Thymus (tissue), 11 donors: ENCODE results near the gene CLIC4. TPM values are rescaled to one million over a fixed set of nuclear protein-coding genes. Genes with fewer than 3 reads are reported as not detected.
"Not testable (repeated sequence)": the region's sequence is repeated elsewhere in the genome, so short reads cannot be mapped to it uniquely, and the experiment has no call there.

Source experiments
- DNase-seq, 9 donors: peaks; one replicate each; pipeline ENCODE4 v3.0.0-alpha.2; 2013; ENCODE audit warnings: low spot score in 9 of 9, low read depth in 6 of 9, missing footprints in 1 of 9
- H3K27ac ChIP-seq, 2 donors: one replicate each; pipeline ENCODE4 v1.5.1; 2013; ENCODE audit warnings: control low read depth in 1 of 2, low read depth in 1 of 2, low read length in 1 of 2, mild to moderate bottlenecking in 1 of 2, moderate library complexity in 1 of 2
- H3K27me3 ChIP-seq, 2 donors: one replicate each; pipeline ENCODE4 v1.5.1; 2013; ENCODE audit warnings: low read length in 1 of 2; ENCODE audit not compliant: control insufficient read depth in 2 of 2, insufficient read depth in 1 of 2
- H3K36me3 ChIP-seq, 2 donors: one replicate each; pipeline ENCODE4 v1.5.1; 2013; ENCODE audit warnings: low read length in 1 of 2, mild to moderate bottlenecking in 1 of 2, moderate library complexity in 1 of 2; ENCODE audit not compliant: control insufficient read depth in 2 of 2, insufficient read depth in 2 of 2
- H3K4me1 ChIP-seq, 2 donors: one replicate each; pipeline ENCODE4 v1.5.1; 2013; ENCODE audit warnings: low read length in 2 of 2; ENCODE audit not compliant: control insufficient read depth in 2 of 2, insufficient read depth in 2 of 2
- H3K4me3 ChIP-seq, 2 donors: one replicate each; pipeline ENCODE4 v1.5.1; 2013; ENCODE audit warnings: low read length in 2 of 2, control low read depth in 1 of 2, mild to moderate bottlenecking in 1 of 2
- H3K9me3 ChIP-seq, 2 donors: one replicate each; pipeline ENCODE4 v1.5.1; 2013; ENCODE audit warnings: low read length in 1 of 2, mild to moderate bottlenecking in 1 of 2; ENCODE audit not compliant: control insufficient read depth in 2 of 2, insufficient read depth in 1 of 2
- WGBS: extraction: QIAGEN DNeasy Blood & Tissue Kit; methylation state at CpG from one replicate; pipeline ENCODE4 v1.1.7; 2013; 5-methylcytosine and 5-hydroxymethylcytosine counted together
- polyA plus RNA-seq: library from polyadenylated mRNA; stranded (reverse); fragments of 200-250 nt; gene quantifications from one replicate; pipeline ENCODE4 v1.2.3, GENCODE V29; 2013
- total RNA-seq: library from RNA; stranded (reverse); fragments of 120-200 nt; gene quantifications from one replicate; pipeline ENCODE4 v1.2.4, GENCODE V29; 2013
- donor health status: healthy.

The CLIC4 gene
- total and polyA plus RNA-seq, 2 donors = 29.9 to 96.5 TPM

- Histone ChIP-seq H3K9me3 (no peaks in the 10 kb centered on the region), H3K4me1 (peaks cover 0 to 33% of the 10 kb centered on the region in 2 donors), H3K27me3 (no peaks in the 10 kb centered on the region), H3K4me3 (no peak overlapping the region), H3K27ac (peak overlapping the region in 1 of 2 donors; percentile 45), H3K36me3 (no peaks in the 10 kb centered on the region)
- no peak for DNase-seq
- WGBS = 78% methylated on average over 4 of the region's 4 CpGs
Measured at GRCh38 chr1:24726741-24727140, 18.5 kb upstream of the CLIC4 start.

- Histone ChIP-seq H3K9me3 (no peaks in the 10 kb centered on the region), H3K27ac (peak overlapping the region; percentile 8 to 45), H3K4me1 (peaks cover 0 to 29% of the 10 kb centered on the region in 2 donors), H3K27me3 (no peaks in the 10 kb centered on the region), H3K36me3 (no peaks in the 10 kb centered on the region), H3K4me3 (no peak overlapping the region)
- WGBS = 43% methylated on average over 9 of the region's 9 CpGs
- DNase-seq = peak in 1 of 9 donors; percentile 60
Measured at GRCh38 chr1:24727501-24728216, 17.6 kb upstream of the CLIC4 start.

GRCh38 chr1:24728982-24729381, 16.3 kb upstream of the CLIC4 start:
- Histone ChIP-seq H3K4me3 (no peak overlapping the region), H3K9me3 (no peaks in the 10 kb centered on the region), H3K4me1 (peaks cover 0 to 29% of the 10 kb centered on the region in 2 donors), H3K27ac (peak overlapping the region; percentile 18 to 66), H3K36me3 (no peaks in the 10 kb centered on the region), H3K27me3 (no peaks in the 10 kb centered on the region)
- DNase-seq = no peak
- 94% methylated on average over 10 of the region's 10 CpGs for WGBS

- Histone ChIP-seq H3K27ac (no peak overlapping the region), H3K4me1 (peaks cover 0 to 26% of the 10 kb centered on the region in 2 donors), H3K4me3 (no peak overlapping the region), H3K36me3 (no peaks in the 10 kb centered on the region), H3K27me3 (no peaks in the 10 kb centered on the region), H3K9me3 (no peaks in the 10 kb centered on the region)
- WGBS = 70% methylated on average over 4 of the region's 4 CpGs
- DNase-seq = no peak
Measured at GRCh38 chr1:24732186-24732885, 12.9 kb upstream of the CLIC4 start.

GRCh38 chr1:24733342-24733741, 11.9 kb upstream of the CLIC4 start:
- H3K27ac ChIP-seq, H3K4me3 ChIP-seq, DNase-seq, H3K9me3 ChIP-seq, H3K27me3 ChIP-seq, H3K36me3 ChIP-seq: not testable (repeated sequence)
- peaks cover 0 to 19% of the 10 kb centered on the region in 2 donors for H3K4me1 ChIP-seq
- 55% methylated on average over 7 of the region's 7 CpGs for WGBS

GRCh38 chr1:24735156-24735508, 10.1 kb upstream of the CLIC4 start:
- no peak for DNase-seq
- H3K4me1 ChIP-seq = peaks cover 0 to 16% of the 10 kb centered on the region in 2 donors
- H3K27ac ChIP-seq = no peak overlapping the region
- H3K9me3 ChIP-seq = no peaks in the 10 kb centered on the region
- H3K4me3 ChIP-seq = no peak overlapping the region
- no peaks in the 10 kb centered on the region for H3K36me3 ChIP-seq
- WGBS = 95% methylated on average over 5 of the region's 5 CpGs
- no peaks in the 10 kb centered on the region for H3K27me3 ChIP-seq

- WGBS = 87% methylated on average over 16 of the region's 16 CpGs
- Histone ChIP-seq H3K4me1 (peaks cover 0 to 11% of the 10 kb centered on the region in 2 donors), H3K9me3 (no peaks in the 10 kb centered on the region), H3K27me3 (no peaks in the 10 kb centered on the region), H3K27ac (no peak overlapping the region), H3K36me3 (no peaks in the 10 kb centered on the region), H3K4me3 (no peak overlapping the region)
- DNase-seq = no peak
Measured at GRCh38 chr1:24735509-24736375, 9.5 kb upstream of the CLIC4 start.

GRCh38 chr1:24737368-24738117, 7.7 kb upstream of the CLIC4 start:
- 93% methylated on average over 6 of the region's 6 CpGs for WGBS
- H3K4me1 ChIP-seq = peaks cover 0 to 13% of the 10 kb centered on the region in 2 donors
- no peak for DNase-seq
- no peaks in the 10 kb centered on the region for H3K27me3 ChIP-seq
- H3K36me3 ChIP-seq = no peaks in the 10 kb centered on the region
- H3K9me3 ChIP-seq = no peaks in the 10 kb centered on the region
- no peak overlapping the region for H3K4me3 ChIP-seq
- no peak overlapping the region for H3K27ac ChIP-seq
